Activated CD4-positive, alpha-beta T cell treated with anti-CD3 and anti-CD28 coated beads, Interleukin-2, amount 10 ng/mL, durations not matched to agents 7 days and 5 days (primary cell): ENCODE results near the gene CXorf49. TPM values are rescaled to one million over a fixed set of nuclear protein-coding genes. Genes with fewer than 3 reads are reported as not detected.

Experiments
- CTCF ChIA-PET: fragments of 350-600 bp; sonication (Branson Sonifier 250); formaldehyde crosslinking; loops from one replicate; lab custom pipeline; 2021; ENCODE audit warnings: antibody characterized with exemption; lab: Charles Lee
- POLR2A ChIA-PET: fragments of 350-600 bp; sonication (Branson Sonifier 250); formaldehyde crosslinking; loops from one replicate; lab custom pipeline; 2021; ENCODE audit warnings: antibody characterized with exemption; lab: Charles Lee
- DNase-seq: peaks from one replicate; pipeline ENCODE4 v3.0.0-alpha.2; 2020
- H3K27ac Mint-ChIP-seq: one replicate; pipeline ENCODE4 v1.8.0; 2021; ENCODE audit warnings: mild to moderate bottlenecking, moderate library complexity, mixed read lengths
- H3K27me3 Mint-ChIP-seq: one replicate; pipeline ENCODE4 v1.8.0; 2021; ENCODE audit warnings: mixed read lengths
- H3K36me3 Mint-ChIP-seq: one replicate; pipeline ENCODE4 v1.8.0; 2021; ENCODE audit warnings: low read depth, mixed read lengths
- H3K4me1 Mint-ChIP-seq: one replicate; pipeline ENCODE4 v1.8.0; 2021; ENCODE audit warnings: mixed read lengths
- H3K4me3 Mint-ChIP-seq: one replicate; pipeline ENCODE4 v1.8.0; 2021; ENCODE audit warnings: mild to moderate bottlenecking, moderate library complexity, mixed read lengths
- H3K9me3 Mint-ChIP-seq: one replicate; pipeline ENCODE4 v1.8.0; 2021; ENCODE audit warnings: mixed read lengths
- total RNA-seq, 2 experiments: library from RNA; stranded (reverse); gene quantifications; one replicate each; pipeline ENCODE4 v1.2.3, GENCODE V29; 2021

CXorf49 gene
- total RNA-seq, 2 experiments from 2014 or later, result not detected

DNA sequence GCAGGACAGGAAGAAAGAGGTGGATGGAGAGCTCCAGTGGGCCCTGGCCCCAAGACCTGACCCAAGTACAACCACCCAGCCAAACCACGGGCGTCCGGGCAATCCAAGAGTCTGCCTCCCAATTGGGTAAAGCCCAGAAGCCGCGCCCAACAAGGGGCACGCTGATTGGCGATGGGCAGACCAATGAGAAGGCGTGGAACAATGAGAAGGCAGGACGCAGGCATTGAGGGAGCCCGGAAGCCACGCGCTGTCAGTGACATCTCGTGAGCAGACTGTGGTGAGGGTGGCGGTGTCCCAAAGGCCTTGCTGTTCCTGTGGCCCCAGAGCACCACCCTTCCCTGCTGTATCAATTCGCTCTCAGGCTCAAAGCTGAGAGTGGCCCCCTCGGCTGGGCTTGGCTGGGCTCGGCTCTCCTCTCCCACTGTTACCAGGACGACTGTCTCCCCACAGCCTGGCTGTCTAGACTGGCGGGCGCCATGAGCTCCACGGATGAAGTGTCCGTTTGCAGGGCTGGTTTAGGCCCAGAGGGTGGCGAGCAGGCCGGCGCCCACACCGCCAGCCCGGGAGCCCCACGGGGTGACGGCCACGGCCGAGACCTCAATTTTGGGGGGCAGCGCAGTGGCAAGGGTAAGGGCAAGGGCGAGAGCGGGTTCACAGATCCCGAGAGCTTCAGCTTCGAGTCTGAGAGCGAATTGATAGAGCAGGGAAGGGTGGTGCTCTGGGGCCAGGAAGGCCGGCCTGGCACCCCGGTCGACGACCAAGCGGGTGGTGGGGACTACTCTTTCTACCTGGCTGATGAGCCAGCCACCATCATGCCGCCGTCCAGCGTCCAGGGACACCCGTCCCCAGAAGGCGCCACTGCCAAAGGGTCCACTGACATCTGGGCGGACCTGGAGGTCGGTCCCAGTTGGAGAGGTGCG is 50.5 kb downstream of the CXorf49 start, which contains the start of gene LOC101059915:
Gene LOC101059915, plus strand, starts transcription at position 219 of the 920 bp plus-strand sequence.
- ChIA-PET POLR2A (no interaction called here), CTCF (interaction anchor here (0.9 kb wide), 1 partner anchor 15 kb away, joined by 4 read pairs; no protein-coding TSS in a partner anchor)
- Mint-ChIP-seq H3K4me1 (peaks cover 33% of the 10 kb centered on the region), H3K27me3 (peaks cover 3% of the 10 kb centered on the region), H3K9me3 (no peaks in the 10 kb centered on the region), H3K4me3 (no peak within 1 kb of the TSS), H3K36me3 (no peaks in the 10 kb centered on the region), H3K27ac (no peak within 1 kb of the TSS)
- no peak for DNase-seq

DNA sequence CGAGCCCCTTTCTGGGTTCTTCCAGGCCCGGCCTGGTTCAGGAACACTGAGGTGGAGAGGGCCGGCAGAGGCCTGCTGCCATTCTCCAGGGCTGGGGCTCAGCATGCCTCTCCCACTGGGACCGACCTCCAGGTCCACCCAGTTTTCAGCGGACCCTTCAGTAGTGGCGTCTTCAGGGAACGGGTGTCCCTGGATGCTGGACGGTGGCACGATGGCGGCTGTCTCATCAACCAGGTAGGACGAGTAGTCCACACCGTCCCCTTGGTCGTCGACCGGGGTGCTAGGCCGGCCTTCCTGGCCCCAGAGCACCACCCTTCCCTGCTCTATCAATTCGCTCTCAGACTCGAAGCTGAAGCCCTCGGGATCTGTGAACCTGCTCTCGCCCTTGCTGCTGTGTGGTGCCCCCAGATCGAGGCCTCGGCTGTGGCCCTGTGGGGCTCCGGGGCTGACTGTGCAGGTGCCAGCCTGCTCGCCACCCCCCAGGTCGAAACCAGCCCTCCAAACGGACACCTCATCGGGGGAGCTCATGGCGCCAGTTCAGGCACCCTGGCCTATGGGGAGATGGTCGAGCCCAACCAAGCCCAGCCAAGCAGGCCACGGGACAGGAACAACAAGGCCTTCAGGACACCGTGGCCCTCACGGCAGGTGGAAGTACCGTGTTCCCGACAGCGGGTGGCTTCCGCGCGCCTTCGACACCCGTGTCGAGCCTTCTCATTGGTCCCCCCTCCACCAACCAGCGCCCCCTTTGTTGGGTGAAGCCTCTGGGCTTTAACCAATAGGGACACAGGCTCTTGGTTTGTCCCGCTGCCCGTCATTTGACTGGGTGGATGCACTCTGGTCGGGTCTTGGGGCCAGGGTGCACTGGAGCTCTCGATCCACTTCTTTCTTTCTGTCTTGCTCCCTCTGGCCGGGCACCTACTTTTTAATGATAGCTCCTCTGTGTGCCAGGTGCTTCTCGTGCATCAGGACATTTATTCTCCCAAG is 51.6 kb downstream of the CXorf49 start:
- ChIA-PET CTCF (interaction anchor here (0.9 kb wide), 1 partner anchor 14 kb away, joined by 4 read pairs; no protein-coding TSS in a partner anchor), POLR2A (no interaction called here)
- Mint-ChIP-seq H3K36me3 (no peaks in the 10 kb centered on the region), H3K4me3 (no peak overlapping the region), H3K27me3 (no peaks in the 10 kb centered on the region), H3K9me3 (no peaks in the 10 kb centered on the region), H3K27ac (no peak overlapping the region), H3K4me1 (peaks cover 33% of the 10 kb centered on the region)
- DNase-seq, result no peak

DNA sequence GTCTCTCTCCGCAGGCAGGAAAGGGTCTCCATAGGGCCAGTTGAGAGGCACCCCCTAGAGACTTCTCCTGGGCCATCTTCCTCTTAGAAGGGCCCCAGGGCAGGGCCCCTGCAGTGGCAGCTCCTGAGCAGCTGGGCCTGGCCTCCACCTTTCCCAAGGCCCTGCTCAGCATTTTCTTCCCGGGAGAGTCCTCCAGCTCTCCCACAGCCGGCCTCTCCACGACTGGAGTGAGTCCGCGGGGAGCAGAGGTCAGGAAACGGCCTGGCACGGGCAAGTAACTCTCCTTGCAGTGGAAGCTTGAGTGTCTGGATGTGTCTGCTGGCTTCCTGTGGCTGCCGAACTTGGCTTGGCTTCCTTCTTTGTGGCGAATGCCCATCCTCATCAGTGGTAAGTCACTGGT is 52.3 kb downstream of the CXorf49 start:
- no peak for DNase-seq
- Mint-ChIP-seq H3K27me3 (no peaks in the 10 kb centered on the region), H3K4me3 (no peak overlapping the region), H3K27ac (no peak overlapping the region), H3K36me3 (no peaks in the 10 kb centered on the region), H3K4me1 (peaks cover 25% of the 10 kb centered on the region), H3K9me3 (no peaks in the 10 kb centered on the region)
- ChIA-PET POLR2A (no interaction called here), CTCF (no interaction called here)

DNA sequence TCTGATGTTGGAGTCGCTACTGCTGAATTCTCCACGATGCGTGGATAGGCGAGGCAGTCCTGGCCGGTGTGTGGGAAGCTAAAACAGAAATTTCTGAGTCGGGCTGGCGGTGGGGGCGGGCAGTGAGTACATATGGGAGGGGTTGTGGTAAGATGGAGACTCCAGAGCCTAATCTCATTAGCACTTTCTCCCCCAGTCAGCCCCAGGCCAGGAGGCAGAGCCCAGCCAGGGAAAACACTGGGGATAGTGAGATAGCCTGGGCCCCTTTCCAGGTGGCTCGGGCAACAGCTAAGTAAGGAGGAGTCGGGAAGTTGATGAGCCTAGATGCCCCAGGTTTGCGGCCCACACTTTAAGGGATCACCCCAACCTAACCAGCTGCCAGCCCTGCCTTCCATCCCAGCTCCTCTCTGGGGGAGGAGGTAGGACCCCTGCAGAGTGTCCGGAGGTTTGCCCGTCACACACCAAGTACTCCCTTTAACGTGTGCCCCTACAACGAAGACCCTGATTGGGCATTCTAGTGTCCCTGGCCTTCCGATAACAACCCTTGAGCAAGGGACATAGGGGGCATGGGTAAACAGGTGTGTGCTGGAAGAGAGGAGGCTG is 53.1 kb downstream of the CXorf49 start:
- Mint-ChIP-seq H3K4me1 (peaks cover 19% of the 10 kb centered on the region), H3K36me3 (no peaks in the 10 kb centered on the region), H3K9me3 (no peaks in the 10 kb centered on the region), H3K4me3 (no peak overlapping the region), H3K27me3 (no peaks in the 10 kb centered on the region), H3K27ac (no peak overlapping the region)
- CTCF ChIA-PET, result no interaction called here
- POLR2A ChIA-PET, result no interaction called here
- no peak for DNase-seq

Other genes with a start within 250 kb of the CXorf49 start
- 100 to 1,000 TPM; 345 to 362 TPM for gene OGT, start 185.2 kb downstream of the CXorf49 start, total RNA-seq
- 1 to 10 TPM; 4.7 to 5.9 TPM for gene GCNA, start 139.8 kb downstream of the CXorf49 start, total RNA-seq
- 10 to 100 TPM; 68.2 to 73.5 TPM for gene CXCR3, start 99.8 kb downstream of the CXorf49 start, total RNA-seq
- gene CXorf49B, start 45.1 kb upstream of the CXorf49 start, total RNA-seq, result not detected
- 1 to 10 TPM in 1 of 2 experiments, under 1 TPM in 1; 1.00 to 1.1 TPM for gene NHSL2, start 192.6 kb upstream of the CXorf49 start, total RNA-seq